ENCODE data around the gene MLH1. TPM values are rescaled to one million over a fixed set of nuclear protein-coding genes. Genes with fewer than 3 reads are reported as not detected.

Gene MLH1
- total RNA-seq, 1 experiment from 2014 or later = 65.0 TPM

GRCh38 chr3:37014620-37015019 lies 21.3 kb downstream of the MLH1 start:
- Mint-ChIP-seq H3K4me1 (ENCODE audit: insufficient read depth, unreplicated experiment) (no peaks in the 10 kb centered on the region), H3K27me3 (ENCODE audit: insufficient read depth, unreplicated experiment) (no peaks in the 10 kb centered on the region), H3K4me3 (ENCODE audit: unreplicated experiment) (no peak overlapping the region), H3K9me3 (ENCODE audit: unreplicated experiment) (no peaks in the 10 kb centered on the region), H3K27ac (ENCODE audit: low read depth, unreplicated experiment) (no peak overlapping the region), H3K36me3 (ENCODE audit: insufficient read depth, unreplicated experiment) (peaks cover 92% of the 10 kb centered on the region)
- intact Hi-C loops (cut with micrococcal nuclease) = no loop called here
- ChIA-PET CTCF (no interaction called here), POLR2A (interaction anchor here (1.1 to 3.3 kb wide), 4 partner anchors 9 to 280 kb away, joined by 3 to 9 read pairs (median 4); partner anchors contain the start of genes EPM2AIP1 and MLH1)
- BruUV-seq (replicated peaks) = no TSS peak
- no peak for DNase-seq (ENCODE audit: unreplicated experiment)
- no peak for TF ChIP-seq CTCF (IDR thresholded peaks at IDR 0.05; ENCODE audit: unreplicated experiment)

- H3K27me3 Mint-ChIP-seq (ENCODE audit: insufficient read depth, unreplicated experiment) = no peaks in the 10 kb centered on the region
- H3K36me3 Mint-ChIP-seq (ENCODE audit: insufficient read depth, unreplicated experiment) = peaks cover 95% of the 10 kb centered on the region
- no peak for DNase-seq (ENCODE audit: unreplicated experiment)
- no peak overlapping the region for H3K27ac Mint-ChIP-seq (ENCODE audit: low read depth, unreplicated experiment)
- no peaks in the 10 kb centered on the region for H3K9me3 Mint-ChIP-seq (ENCODE audit: unreplicated experiment)
- ChIA-PET CTCF (interaction anchor here (0.9 kb wide), 1 partner anchor 20 kb away, joined by 3 read pairs; no protein-coding TSS in a partner anchor), POLR2A (interaction anchor here (1.6 to 3.3 kb wide), 2 partner anchors 21 to 23 kb away, joined by 5 to 9 read pairs; partner anchors contain the start of genes EPM2AIP1 and MLH1)
- H3K4me1 Mint-ChIP-seq (ENCODE audit: insufficient read depth, unreplicated experiment) = no peaks in the 10 kb centered on the region
- H3K4me3 Mint-ChIP-seq (ENCODE audit: unreplicated experiment) = no peak overlapping the region
- no peak for TF ChIP-seq CTCF (IDR thresholded peaks at IDR 0.05; ENCODE audit: unreplicated experiment)
- intact Hi-C loops (cut with micrococcal nuclease) = no loop called here
- BruUV-seq (replicated peaks) = no TSS peak
Measured at GRCh38 chr3:37015642-37016041, 22.3 kb downstream of the MLH1 start.

GRCh38 chr3:37016903-37017302 lies 23.6 kb downstream of the MLH1 start:
- H3K36me3 Mint-ChIP-seq (ENCODE audit: insufficient read depth, unreplicated experiment) = peaks cover 95% of the 10 kb centered on the region
- no peak overlapping the region for H3K27ac Mint-ChIP-seq (ENCODE audit: low read depth, unreplicated experiment)
- no peaks in the 10 kb centered on the region for H3K9me3 Mint-ChIP-seq (ENCODE audit: unreplicated experiment)
- intact Hi-C loops (cut with micrococcal nuclease) = no loop called here
- CTCF ChIA-PET = no interaction called here
- H3K27me3 Mint-ChIP-seq (ENCODE audit: insufficient read depth, unreplicated experiment) = no peaks in the 10 kb centered on the region
- no peaks in the 10 kb centered on the region for H3K4me1 Mint-ChIP-seq (ENCODE audit: insufficient read depth, unreplicated experiment)
- no peak for TF ChIP-seq CTCF (IDR thresholded peaks at IDR 0.05; ENCODE audit: unreplicated experiment)
- POLR2A ChIA-PET = no interaction called here
- no peak overlapping the region for H3K4me3 Mint-ChIP-seq (ENCODE audit: unreplicated experiment)
- BruUV-seq (replicated peaks) = no TSS peak
- DNase-seq (ENCODE audit: unreplicated experiment) = no peak

- intact Hi-C loops (cut with micrococcal nuclease) = no loop called here
- CTCF ChIA-PET = no interaction called here
- Mint-ChIP-seq H3K27ac (ENCODE audit: low read depth, unreplicated experiment) (no peak overlapping the region), H3K4me3 (ENCODE audit: unreplicated experiment) (no peak overlapping the region), H3K9me3 (ENCODE audit: unreplicated experiment) (no peaks in the 10 kb centered on the region), H3K36me3 (ENCODE audit: insufficient read depth, unreplicated experiment) (peaks cover 95% of the 10 kb centered on the region), H3K27me3 (ENCODE audit: insufficient read depth, unreplicated experiment) (no peaks in the 10 kb centered on the region), H3K4me1 (ENCODE audit: insufficient read depth, unreplicated experiment) (no peaks in the 10 kb centered on the region)
- no peak for TF ChIP-seq CTCF (IDR thresholded peaks at IDR 0.05; ENCODE audit: unreplicated experiment)
- DNase-seq (ENCODE audit: unreplicated experiment) = no peak
- POLR2A ChIA-PET = no interaction called here
- no TSS peak for BruUV-seq (replicated peaks)
Measured at GRCh38 chr3:37017683-37018082, 24.4 kb downstream of the MLH1 start.
